ENCODE measurements around the gene CALML5.
"Not testable (repeated sequence)": the region's sequence is repeated elsewhere in the genome, so short reads cannot be mapped to it uniquely, and the experiment has no call there.

DNA sequence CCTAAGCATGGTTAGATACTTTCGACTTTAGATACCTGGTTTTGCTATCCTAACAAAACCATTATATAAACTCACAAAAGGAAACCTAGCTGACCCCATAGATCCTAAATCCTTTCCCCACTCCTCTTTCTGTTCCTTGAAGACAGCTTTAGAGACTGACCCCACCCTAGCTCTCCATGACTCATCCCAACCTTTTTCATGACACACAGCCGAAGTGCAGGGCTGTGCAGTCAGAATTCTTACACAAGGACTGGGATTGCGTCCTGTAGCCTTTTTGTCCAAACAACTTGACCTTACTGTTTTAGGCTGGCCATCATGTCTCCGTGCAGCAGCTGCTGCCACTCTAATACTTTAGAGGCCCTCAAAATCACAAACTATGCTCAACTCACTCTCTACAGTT lies 24.7 kb downstream of the CALML5 start:
- not testable (repeated sequence) for TF ChIP-seq POLR2AphosphoS5 (IDR thresholded peaks at IDR 0.05; ENCODE audit: low read depth); REST (IDR thresholded peaks at IDR 0.05; ENCODE audit: insufficient replicate concordance, low read depth)
- TF ChIP-seq, protein P1, sequence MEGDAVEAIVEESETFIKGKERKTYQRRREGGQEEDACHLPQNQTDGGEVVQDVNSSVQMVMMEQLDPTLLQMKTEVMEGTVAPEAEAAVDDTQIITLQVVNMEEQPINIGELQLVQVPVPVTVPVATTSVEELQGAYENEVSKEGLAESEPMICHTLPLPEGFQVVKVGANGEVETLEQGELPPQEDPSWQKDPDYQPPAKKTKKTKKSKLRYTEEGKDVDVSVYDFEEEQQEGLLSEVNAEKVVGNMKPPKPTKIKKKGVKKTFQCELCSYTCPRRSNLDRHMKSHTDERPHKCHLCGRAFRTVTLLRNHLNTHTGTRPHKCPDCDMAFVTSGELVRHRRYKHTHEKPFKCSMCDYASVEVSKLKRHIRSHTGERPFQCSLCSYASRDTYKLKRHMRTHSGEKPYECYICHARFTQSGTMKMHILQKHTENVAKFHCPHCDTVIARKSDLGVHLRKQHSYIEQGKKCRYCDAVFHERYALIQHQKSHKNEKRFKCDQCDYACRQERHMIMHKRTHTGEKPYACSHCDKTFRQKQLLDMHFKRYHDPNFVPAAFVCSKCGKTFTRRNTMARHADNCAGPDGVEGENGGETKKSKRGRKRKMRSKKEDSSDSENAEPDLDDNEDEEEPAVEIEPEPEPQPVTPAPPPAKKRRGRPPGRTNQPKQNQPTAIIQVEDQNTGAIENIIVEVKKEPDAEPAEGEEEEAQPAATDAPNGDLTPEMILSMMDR (IDR thresholded peaks at IDR 0.05; ENCODE audit: insufficient read depth, low read length) = not testable (repeated sequence)
